GM18909 (cell line): ENCODE data around the gene CYSTM1.

Source experiments
- ATAC-seq: cut with Tn5 transposase; IDR thresholded peaks from one replicate; pipeline ENCODE4 v1.9.1; 2021; ENCODE audit warnings: mild to moderate bottlenecking; ENCODE audit not compliant: unreplicated experiment, poor library complexity

CYSTM1 gene

DNA sequence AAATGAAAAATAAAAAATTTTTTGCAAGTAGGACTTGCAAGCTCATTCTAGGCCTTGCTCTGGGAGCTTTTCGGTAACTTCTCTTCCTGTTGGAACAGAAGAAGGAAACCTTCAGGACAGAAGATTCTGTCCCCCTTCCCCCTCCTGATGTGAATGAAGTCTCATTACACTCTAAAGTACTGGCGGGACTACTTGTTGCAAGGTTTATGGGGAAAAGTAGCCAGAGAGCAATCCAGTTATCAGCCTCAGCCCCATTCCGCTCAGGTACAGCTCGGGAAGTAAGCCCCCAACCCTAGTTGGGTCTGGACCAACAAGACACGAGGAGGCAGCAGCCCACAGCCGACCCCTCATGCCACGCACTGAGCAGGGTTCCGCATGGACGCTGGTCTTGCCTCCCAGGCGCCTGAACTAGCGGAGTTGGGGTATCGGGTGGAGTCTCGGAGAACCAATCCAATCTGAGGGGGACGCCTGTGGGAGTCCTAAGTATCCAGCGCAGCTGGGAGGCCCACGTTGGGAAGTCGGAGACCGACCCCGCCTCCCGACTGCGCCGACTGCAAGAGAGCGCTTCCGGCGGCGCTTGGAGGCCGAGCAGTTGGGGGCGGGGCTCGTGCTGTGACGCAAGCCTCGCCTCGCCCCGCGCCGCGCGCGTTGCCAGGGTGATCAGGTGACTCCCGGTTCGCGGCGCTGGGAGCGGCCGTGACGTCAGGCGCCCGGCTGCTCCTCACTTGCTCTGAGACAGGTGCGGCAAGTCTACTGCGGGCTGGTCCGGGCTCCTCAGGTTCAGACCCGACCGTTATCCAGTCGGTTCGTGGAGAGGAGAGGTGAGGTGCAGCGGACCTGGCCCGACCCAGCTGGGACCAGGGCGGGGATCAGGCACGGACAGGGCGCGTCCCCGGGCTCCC is at the start of gene CYSTM1:
Gene CYSTM1, plus strand, starts transcription at position 724 of the 902 bp plus-strand sequence. CDS start 19,278 bp downstream, outside the sequence.
- ATAC-seq = peak; percentile 93

DNA sequence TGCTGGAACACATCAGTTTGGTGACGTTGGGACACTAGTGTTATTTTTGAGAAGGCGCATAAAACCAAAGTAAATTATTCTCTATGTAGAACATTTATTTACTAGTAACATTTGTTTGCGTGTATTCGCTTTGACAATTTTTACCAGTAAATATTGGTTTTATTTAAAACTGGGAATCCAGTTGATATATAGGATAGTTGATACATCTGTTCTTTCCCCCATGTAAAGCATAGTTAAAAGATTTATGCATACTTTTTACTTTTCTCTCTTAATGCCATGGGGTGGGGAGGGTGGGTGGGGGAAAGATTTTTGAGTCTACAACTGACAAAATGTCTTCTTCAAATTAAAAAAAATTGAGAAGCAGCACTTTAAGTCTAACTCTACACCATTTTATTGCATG is 49.4 kb upstream of the CYSTM1 start, which contains the start of gene IGIP:
Gene IGIP, plus strand, starts transcription at position 301 of the 400 bp plus-strand sequence. CDS start 2,540 bp downstream, outside the sequence.
- no peak for ATAC-seq

DNA sequence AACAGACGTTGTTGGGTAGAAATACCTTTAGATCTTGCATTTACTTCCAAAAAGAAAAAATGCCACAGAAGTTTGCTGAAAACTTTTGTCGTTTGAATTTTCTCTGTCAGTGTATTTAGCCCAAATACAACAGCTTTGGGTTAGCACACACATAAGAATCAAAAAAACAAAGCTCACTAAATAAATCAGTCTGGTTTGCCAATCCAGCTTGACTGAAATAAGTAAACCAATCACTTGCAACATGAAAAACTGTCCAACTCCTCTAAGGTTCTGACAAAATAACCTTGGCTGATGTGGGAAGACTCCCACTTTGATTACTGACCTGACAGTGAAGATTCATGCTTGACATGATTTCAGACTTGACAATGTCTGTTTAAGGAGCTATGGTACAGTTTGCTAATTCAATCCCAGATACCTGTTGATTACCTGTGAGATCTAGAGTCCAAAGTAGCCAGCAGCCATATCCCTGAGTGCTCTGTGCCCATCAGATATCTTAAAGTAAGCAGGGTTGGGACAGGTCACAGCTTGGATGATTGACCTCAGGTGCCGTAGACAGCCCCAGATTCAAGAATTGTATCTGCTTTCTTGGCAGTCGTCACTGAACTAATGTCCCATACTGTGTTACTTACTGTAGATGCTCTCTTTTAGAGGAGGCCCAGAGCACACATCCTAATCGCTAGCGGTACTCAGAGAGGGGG is 48.5 kb upstream of the CYSTM1 start:
- no peak for ATAC-seq

DNA sequence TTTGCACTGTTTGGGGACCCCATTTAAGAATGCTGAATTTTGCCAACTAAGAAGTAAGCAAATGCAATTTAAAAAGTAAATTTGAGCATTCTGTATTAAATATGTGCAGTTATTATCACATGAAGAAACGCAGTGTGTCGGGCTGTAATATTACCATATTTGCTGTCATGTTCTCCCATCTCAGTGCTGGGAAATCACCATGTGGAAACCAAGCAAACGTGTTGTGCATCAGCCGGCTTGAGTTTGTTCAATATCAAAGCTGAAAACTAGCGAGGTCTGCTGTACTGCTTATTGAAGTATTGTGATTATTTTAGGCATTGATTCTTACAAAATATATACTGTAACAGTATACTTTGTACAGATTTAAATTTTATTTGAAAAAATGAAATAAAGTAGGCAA is 46.6 kb upstream of the CYSTM1 start:
- ATAC-seq = no peak

GRCh38 chr5:140130949-140131733 is 43.8 kb upstream of the CYSTM1 start:
- no peak for ATAC-seq

- no peak for ATAC-seq
Observed at GRCh38 chr5:140131967-140132409, 43.0 kb upstream of the CYSTM1 start.

DNA sequence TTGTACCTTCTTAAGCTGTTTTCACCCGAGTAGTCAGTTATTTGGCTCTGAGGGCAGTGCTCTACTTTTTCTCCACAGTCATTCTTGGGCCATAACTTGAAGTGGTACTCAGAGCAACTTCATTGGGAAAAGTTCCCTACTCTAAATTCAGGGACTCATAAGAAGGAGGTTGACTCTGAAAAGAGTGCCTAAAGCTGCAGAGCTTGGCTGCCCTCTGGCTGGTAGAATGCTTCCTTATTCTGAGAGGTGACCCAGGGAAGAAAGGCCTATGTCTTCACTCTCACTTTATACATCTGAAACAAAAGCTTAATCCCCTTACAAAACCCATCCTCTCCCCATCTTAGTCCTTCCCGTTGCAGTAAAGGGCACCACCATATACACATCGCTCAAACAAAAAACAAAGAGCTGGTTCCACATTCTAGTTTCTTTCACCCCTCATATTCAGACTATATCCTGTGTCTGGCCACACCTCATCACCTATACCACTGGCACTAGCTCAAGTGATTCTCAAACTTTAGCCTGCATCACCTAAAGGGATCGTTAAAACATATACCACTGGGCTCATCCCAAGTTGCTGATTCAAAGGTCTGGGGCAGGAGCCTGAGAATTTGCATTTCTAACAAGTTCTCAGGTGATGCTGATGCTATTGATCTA is 41.3 kb upstream of the CYSTM1 start:
- ATAC-seq = no peak

DNA sequence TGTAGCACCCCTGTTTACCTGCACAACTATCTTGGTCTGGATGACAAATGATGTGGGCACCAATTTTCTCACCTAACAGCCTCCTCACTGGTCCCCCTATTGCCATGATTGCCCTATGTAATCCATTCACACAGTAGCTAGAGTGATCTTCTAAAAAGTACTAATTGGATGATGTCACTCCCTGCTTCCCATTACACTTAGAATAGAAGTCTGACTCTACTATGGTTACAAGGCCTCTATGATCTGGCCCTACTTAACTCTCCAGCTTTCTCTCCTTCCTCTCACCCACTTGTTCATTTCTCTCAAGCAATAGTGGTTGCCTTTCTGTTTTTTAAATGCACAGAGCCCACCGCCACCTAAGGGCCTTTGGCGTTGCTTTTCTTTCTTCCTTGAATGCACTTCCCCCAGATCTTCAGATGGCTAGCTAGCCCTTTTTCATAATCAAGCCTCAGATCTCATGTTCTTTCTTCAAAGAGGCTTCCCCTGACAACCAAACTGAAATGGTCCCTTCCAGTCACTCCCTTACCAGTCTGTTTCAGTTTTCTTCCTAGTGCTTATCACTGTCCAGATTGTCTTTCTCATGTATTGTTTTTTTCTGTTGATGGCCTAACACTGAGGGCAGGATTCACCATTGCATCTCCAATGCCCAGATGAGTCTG is 40.6 kb upstream of the CYSTM1 start:
- no peak for ATAC-seq

GRCh38 chr5:140135127-140135526 is 39.9 kb upstream of the CYSTM1 start:
- no peak for ATAC-seq

GRCh38 chr5:140136624-140137023 is 38.4 kb upstream of the CYSTM1 start:
- ATAC-seq = no peak

GRCh38 chr5:140140435-140140834 is 34.6 kb upstream of the CYSTM1 start:
- no peak for ATAC-seq

DNA sequence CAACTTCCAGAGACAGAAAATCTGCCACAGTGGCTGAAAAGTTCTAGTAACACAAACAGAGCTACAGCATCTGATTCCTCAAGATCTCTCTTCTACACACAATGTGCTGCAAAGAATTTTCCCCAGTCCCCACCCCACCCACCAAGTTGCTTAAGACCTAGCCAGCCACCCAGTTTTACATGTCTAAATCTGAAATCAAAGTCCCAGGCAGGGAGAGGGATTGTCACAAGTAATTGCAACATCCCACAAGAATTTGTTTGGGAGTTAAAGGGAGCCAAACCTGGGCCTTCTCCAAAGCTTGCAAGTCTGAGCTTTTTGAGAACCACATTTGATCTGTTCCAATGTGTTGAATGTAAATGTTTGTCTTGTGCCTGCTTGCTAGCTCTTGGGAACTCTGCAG is 33.7 kb upstream of the CYSTM1 start:
- ATAC-seq = no peak

DNA sequence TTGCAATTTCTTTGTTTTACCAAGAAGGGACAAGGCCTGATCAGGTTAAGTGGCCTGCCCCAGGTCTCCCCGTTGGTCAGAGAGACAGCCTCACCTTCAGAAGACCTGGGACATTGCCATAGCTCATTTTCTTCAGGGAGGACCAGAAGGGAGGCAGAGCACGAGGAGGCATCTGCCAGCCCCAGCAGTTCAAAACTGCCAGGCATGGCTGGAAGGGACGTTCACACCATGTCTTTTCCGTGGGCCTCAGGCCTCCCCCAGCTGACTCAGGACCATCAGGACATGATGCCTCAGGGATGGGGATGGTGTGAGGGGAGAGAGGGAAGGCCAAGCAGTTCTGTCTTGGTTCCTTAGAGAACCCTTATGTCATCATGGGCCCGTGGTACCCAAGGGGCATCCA is 32.7 kb upstream of the CYSTM1 start:
- ATAC-seq = no peak

DNA sequence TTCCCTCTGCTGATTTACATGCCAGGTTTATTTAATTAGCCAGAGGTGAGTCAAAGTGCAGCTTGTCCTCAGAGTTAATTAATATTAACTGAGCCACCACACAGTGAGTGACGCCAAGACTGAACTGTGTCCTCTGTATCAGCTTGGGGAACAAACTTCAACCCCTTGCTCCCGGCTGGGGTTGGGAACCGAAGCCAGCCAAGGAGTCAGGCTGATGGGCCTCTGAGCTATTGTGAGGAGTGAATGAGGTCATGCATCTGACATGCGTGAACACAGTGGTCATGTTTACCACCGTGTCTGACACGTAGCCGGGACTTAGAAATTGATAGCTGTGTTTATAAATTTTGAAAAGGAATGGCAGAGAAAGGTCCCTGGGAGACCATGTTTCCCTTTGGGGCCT is 32.1 kb upstream of the CYSTM1 start:
- ATAC-seq = no peak

DNA sequence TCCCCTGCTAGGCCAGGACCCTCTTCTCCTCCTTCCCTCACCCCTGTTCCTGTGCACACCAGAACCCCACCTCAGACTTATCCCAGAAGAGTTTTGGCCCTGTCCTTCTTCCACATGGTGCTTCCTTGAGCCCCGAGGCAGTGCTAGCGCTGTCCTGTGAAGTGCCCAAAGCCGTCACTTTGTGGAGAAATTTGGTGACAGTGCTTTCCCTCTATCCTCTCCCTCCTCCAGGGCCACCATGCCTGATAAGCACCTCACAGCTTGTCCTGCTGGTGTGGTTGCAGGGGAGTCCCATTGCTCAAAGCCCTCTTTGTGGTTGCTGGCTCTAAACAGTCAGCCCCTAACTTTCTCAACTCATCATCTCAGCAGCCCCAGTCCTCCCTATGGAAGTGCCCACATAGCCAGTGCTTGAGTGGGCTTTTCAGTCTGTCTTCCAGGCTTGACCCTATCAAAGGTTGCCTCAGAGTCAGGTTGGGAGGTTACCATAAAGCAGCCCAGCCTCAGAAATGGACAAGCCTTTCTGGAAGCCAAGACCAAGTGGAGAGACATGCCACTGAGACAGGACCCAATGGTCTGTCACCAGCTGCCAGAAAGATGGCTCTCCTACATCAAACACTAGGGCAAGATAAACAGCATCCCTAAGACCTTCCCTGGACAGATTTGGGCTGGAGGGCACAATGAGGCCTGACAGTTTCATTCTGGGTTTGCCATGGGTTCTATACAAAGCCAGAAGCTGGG is 31.3 kb upstream of the CYSTM1 start:
- ATAC-seq = no peak

- ATAC-seq = no peak
Observed at GRCh38 chr5:140145256-140145655, 29.7 kb upstream of the CYSTM1 start.

GRCh38 chr5:140145818-140146522 is 29.0 kb upstream of the CYSTM1 start:
- peak; percentile 75 for ATAC-seq

GRCh38 chr5:140146523-140146842 is 28.5 kb upstream of the CYSTM1 start:
- ATAC-seq = no peak
